NCI-H226 (cell line): ENCODE measurements around the gene CWH43.
"Not testable (repeated sequence)": the region's sequence is repeated elsewhere in the genome, so short reads cannot be mapped to it uniquely, and the experiment has no call there.

Experiments used
- DNase-seq: peaks from one replicate; pipeline ENCODE4 v3.0.0-alpha.2; 2015

Gene CWH43

DNA sequence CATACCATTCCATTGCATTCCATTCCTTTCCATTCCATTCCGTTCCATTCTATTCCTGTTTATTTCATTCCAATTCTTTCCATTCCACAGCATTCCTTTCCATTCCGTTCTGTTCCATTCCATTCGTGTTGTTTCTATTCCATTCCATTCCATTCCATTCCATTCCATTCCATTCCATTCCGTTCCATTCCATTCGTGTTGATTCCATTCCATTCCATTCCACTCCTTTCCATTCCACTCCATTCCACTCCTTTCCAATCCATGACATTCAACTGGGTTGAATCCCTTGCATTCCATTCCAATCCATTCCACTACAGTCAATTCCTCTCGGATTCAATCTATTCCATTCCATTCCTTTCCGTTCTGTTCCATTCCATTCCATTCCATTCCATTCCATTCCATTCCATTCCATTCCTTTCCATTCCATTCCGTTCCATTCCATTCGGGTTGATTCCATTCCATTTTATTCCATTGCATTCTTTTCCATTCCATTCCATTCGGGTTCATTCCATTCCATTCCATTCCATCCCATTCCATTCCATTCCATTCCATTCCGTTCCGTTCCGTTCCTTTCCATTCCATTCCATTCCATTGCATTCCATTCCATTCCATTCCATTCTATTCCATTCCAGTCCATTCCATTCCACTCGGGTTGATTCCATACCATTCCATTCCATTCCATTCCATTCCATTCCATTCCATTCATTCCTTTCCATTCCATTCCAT, 112.1 kb downstream of the CWH43 start:
- DNase-seq = not testable (repeated sequence)

DNA sequence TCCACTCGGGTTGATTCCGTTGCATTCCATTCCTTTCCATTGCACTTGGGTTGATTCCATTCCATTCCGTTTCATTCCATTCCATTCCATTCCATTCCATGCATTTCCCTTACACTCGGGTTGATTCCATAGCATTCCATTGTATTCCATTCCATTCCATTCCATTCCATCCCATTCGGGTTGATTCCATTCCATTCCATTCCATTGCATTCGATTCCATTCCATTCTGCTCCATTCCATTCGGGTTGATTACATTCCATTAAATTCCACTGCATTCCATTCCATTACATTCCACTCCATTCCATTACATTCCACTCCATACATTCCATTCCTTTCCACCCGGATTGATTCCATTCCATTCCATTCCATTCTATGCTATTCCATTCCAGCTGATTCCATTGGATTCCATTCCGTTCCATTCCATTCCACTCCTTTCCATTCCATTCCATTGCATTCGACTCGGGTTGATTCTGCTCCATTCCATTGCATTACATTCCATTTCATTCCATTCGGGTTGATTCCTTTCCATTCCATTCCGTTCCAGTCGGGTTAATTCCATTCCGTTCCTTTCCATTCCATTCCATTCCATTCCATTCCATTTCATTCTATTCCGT, 113.9 kb downstream of the CWH43 start:
- not testable (repeated sequence) for DNase-seq

GRCh38 chr4:49102344-49102898, 116.3 kb downstream of the CWH43 start:
- not testable (repeated sequence) for DNase-seq

DNA sequence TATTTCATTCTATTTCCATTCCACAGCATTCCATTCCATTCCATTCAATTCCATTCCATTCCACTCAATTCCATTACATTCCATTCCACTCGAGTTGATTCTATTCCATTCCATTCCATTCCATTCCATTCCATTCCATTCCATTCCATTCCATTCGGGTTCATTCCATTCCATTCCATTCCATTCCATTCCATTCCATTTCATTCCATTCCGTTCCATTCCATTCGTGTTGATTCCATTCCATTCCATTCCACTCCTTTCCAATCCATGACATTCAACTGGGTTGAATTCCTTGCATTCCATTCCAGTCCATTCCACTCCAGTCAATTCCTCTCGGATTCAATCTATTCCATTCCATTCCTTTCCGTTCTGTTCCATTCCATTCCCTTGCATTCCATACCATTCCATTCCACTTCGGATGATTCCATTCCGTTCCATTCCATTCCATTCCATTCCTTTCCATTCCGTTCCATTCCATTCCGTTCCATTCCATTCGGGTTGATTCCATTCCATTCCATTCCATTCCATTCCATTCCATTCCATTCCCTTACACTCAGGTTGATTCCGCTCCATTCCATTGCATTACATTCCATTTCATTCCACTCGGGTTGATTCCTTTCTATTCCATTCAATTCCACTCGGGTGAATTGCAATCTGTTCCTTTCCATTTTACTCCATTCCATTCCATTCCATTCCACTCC, 117.5 kb downstream of the CWH43 start:
- DNase-seq = not testable (repeated sequence)

DNA sequence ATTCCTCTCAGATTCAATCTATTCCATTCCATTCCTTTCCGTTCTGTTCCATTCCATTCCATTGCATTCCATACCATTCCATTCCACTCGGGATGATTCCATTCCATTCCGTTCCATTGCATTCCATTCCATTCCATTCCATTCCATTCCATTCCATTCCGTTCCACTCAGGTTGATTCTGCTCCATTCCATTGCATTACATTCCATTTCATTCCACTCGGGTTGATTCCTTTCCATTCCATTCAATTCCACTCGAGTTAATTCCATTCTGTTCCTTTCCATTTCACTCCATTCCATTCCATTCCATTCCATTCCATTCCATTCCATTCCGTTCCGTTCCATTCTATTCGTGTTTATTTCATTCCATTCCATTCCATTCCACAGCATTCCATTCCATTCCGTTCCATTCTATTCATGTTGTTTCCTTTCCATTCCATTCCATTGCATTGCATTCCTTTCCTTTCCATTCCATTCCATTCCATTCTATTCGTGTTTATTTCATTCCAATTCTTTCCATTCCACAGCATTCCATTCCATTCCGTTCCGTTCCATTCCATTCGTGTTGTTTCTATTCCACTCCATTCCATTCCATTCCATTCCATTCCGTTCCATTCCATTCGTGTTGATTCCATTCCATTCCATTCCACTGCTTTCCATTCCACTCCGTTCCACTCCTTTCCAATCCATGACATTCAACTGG, 118.3 kb downstream of the CWH43 start:
- not testable (repeated sequence) for DNase-seq

DNA sequence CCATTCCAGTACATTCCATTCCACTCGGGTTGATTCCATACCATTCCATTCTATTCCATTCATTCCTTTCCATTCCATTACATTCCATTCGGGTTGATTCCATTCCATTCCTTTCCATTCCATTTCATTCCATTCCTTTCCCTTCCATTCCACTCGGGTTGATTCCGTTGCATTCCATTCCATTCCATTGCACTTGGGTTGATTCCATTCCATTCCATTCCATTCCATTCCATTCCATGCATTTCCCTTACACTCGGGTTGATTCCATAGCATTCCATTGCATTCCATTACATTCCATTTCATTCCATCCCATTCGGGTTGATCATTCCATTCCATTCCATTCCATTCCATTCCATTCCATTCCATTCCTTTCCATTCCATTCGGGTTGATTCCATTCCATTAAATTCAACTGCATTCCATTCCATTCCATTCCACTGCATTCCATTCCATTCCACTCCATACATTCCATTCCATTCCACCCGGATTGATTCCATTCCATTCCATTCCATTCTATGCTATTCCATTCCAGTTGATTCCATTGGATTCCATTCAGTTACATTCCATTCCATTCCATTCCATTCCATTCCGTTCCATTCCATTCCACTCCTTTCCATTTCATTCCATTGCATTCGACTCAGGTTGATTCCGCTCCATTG, 119.3 kb downstream of the CWH43 start:
- not testable (repeated sequence) for DNase-seq

GRCh38 chr4:49107262-49107661, 121.2 kb downstream of the CWH43 start:
- DNase-seq = peak; percentile 25

GRCh38 chr4:49108183-49108978, 122.3 kb downstream of the CWH43 start:
- not testable (repeated sequence) for DNase-seq

- DNase-seq = not testable (repeated sequence)
Observed at GRCh38 chr4:49109567-49110166, 123.6 kb downstream of the CWH43 start.

- DNase-seq = not testable (repeated sequence)
Observed at GRCh38 chr4:49110579-49110978, 124.5 kb downstream of the CWH43 start.
